C4-2B (cell line): ENCODE measurements around the gene IL17F.

Experiments used
- CTCF ChIP-seq: fragments of 450-650 bp; conservative IDR thresholded peaks from 2 replicates; pipeline ENCODE4 v1.5.1; 2017; ENCODE audit warnings: mild to moderate bottlenecking
- ZFX ChIP-seq: fragments of 450-650 bp; IDR thresholded peaks from 2 replicates; pipeline ENCODE4 v1.6.1; 2017

GRCh38 chr6:52230685-52231084 is 13.6 kb downstream of the IL17F start:
- TF ChIP-seq CTCF = no peak
- no peak for TF ChIP-seq ZFX
